Mammary epithelial cell (primary cell): ENCODE measurements around the gene KCNMB2.

Source experiments
- CTCF ChIP-seq, 2 donors: IDR thresholded peaks in 1 of 2; conservative IDR thresholded peaks in 1 of 2; 2 replicates each; pipeline ENCODE4 v1.5.1; 2011 to 2012; ENCODE audit warnings: inconsistent platforms in 2 of 2, low read length in 2 of 2, mild to moderate bottlenecking in 2 of 2, control low read depth in 1 of 2, low read depth in 1 of 2; ENCODE audit not compliant: insufficient read depth in 1 of 2; ENCODE audit errors: extremely low read depth in 1 of 2
- EZH2 ChIP-seq: IDR thresholded peaks from 2 replicates; pipeline ENCODE4 v1.6.1; 2012; ENCODE audit warnings: low read length, inconsistent platforms, borderline replicate concordance

GRCh38 chr3:178525251-178525650 lies 11.0 kb upstream of the KCNMB2 start:
- TF ChIP-seq CTCF (conservative IDR thresholded peaks at IDR 0.05 in 1 of 2, IDR thresholded peaks at IDR 0.05 in 1 of 2; ENCODE audit: extremely low read depth in 1 of 2, insufficient read depth in 1 of 2, low read depth in 1 of 2, low read length in 2 of 2) = no peak
- TF ChIP-seq EZH2 = no peak
